A549 (cell line): Measurements from ENCODE around the gene FRRS1L.

Experiments
- BHLHE40 ChIP-seq: IDR thresholded peaks from 2 replicates; pipeline ENCODE4 v1.6.1; 2012; ENCODE audit warnings: low read depth, low read length, inconsistent platforms
- CHD2 ChIP-seq: fragments of 150-350 bp; IDR thresholded peaks from 2 replicates; pipeline ENCODE4 v1.6.1; 2014; ENCODE audit warnings: low read length; ENCODE audit not compliant: partially characterized antibody
- CHD4 ChIP-seq: fragments of 200-600 bp; sonication (generic); IDR thresholded peaks from 2 replicates; pipeline ENCODE4 v1.6.1; 2016; ENCODE audit warnings: antibody characterized with exemption, mild to moderate bottlenecking, borderline replicate concordance
- EP300 ChIP-seq, 2 experiments: fragments of >200 bp; sonication (Bioruptor Twin); formaldehyde crosslinking; IDR thresholded peaks; 2 replicates in 1 of 2; 3 replicates in 1 of 2; pipeline ENCODE4 v1.6.1; 2016 to 2017
- MAX ChIP-seq: IDR thresholded peaks from 2 replicates; pipeline ENCODE4 v1.6.1; 2012
- MAZ ChIP-seq: fragments of 150-350 bp; IDR thresholded peaks from 2 replicates; pipeline ENCODE4 v1.6.1; 2014; ENCODE audit warnings: antibody characterized with exemption, low read depth, low read length, borderline replicate concordance
- PBX3 ChIP-seq: IDR thresholded peaks from 2 replicates; pipeline ENCODE4 v1.6.1; 2012
- PHF8 ChIP-seq: fragments of 200-600 bp; sonication (generic); IDR thresholded peaks from 2 replicates; pipeline ENCODE4 v1.6.1; 2016; ENCODE audit warnings: low read depth, mild to moderate bottlenecking, antibody characterized with exemption, moderate library complexity, borderline replicate concordance
- POLR2A ChIP-seq: IDR thresholded peaks from 2 replicates; pipeline ENCODE4 v1.6.1; 2012; ENCODE audit warnings: mild to moderate bottlenecking, low read length
- TF ChIP-seq, protein P1 (sequence below): fragments of 150-350 bp; IDR thresholded peaks from 2 replicates; pipeline ENCODE4 v1.6.1; 2014; ENCODE audit warnings: low read depth, mild to moderate bottlenecking, low read length

GRCh38 chr9:109171926-109172325, 4.9 kb upstream of the FRRS1L start:
- TF ChIP-seq MAZ (no peak), POLR2A (no peak), EP300 (IDR thresholded peaks at IDR 0.05) (no peak), CHD2 (no peak), BHLHE40 (no peak), MAX (no peak), CHD4 (no peak), PBX3 (no peak), PHF8 (no peak)
- TF ChIP-seq, protein P1, sequence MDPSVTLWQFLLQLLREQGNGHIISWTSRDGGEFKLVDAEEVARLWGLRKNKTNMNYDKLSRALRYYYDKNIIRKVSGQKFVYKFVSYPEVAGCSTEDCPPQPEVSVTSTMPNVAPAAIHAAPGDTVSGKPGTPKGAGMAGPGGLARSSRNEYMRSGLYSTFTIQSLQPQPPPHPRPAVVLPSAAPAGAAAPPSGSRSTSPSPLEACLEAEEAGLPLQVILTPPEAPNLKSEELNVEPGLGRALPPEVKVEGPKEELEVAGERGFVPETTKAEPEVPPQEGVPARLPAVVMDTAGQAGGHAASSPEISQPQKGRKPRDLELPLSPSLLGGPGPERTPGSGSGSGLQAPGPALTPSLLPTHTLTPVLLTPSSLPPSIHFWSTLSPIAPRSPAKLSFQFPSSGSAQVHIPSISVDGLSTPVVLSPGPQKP: no peak
